Subcutaneous abdominal adipose tissue (tissue), 5 donors: ENCODE measurements around the gene CIDEA.
A peak's percentile ranks its signal among the peaks of the same experiment; 100 is the strongest.

Source experiments
- H3K27ac ChIP-seq: one replicate; pipeline ENCODE4 v1.7.0; 2013; ENCODE audit warnings: low read depth, mild to moderate bottlenecking, inconsistent platforms, low read length, moderate library complexity
- H3K27me3 ChIP-seq, 5 donors: one replicate each; pipeline ENCODE4 v1.7.0; 2013; ENCODE audit warnings: low read length in 5 of 5, inconsistent platforms in 1 of 5; ENCODE audit not compliant: control insufficient read depth in 5 of 5, insufficient read depth in 4 of 5
- H3K36me3 ChIP-seq, 5 donors: one replicate each; pipeline ENCODE4 v1.7.0; 2013; ENCODE audit warnings: low read length in 5 of 5; ENCODE audit not compliant: control insufficient read depth in 5 of 5, insufficient read depth in 5 of 5
- H3K4me1 ChIP-seq, 5 donors: one replicate each; pipeline ENCODE4 v1.7.0; 2013; ENCODE audit warnings: low read length in 5 of 5, mild to moderate bottlenecking in 3 of 5, moderate library complexity in 1 of 5; ENCODE audit not compliant: control insufficient read depth in 5 of 5, insufficient read depth in 5 of 5
- H3K4me3 ChIP-seq, 5 donors: one replicate each; pipeline ENCODE4 v1.7.0; 2013; ENCODE audit warnings: low read length in 5 of 5, low read depth in 1 of 5
- H3K9ac ChIP-seq, 5 donors: one replicate each; pipeline ENCODE4 v1.7.0; 2013; ENCODE audit warnings: low read length in 5 of 5, mild to moderate bottlenecking in 4 of 5, moderate library complexity in 3 of 5
- H3K9me3 ChIP-seq, 5 donors: one replicate each; pipeline ENCODE4 v1.7.0; 2013; ENCODE audit warnings: low read length in 5 of 5; ENCODE audit not compliant: control insufficient read depth in 5 of 5
- donor health status: healthy.
- donor health status: healthy.
- donor health status: healthy.
- donor health status: healthy.
- donor health status: healthy.

CIDEA gene

GRCh38 chr18:12264864-12265263 is 10.7 kb downstream of the CIDEA start:
- no peak overlapping the region for H3K9ac ChIP-seq
- H3K27me3 ChIP-seq: no peaks in the 10 kb centered on the region
- H3K4me1 ChIP-seq: peaks cover 0 to 19% (median 6%) of the 10 kb centered on the region in 5 donors
- no peaks in the 10 kb centered on the region for H3K9me3 ChIP-seq
- H3K36me3 ChIP-seq: peaks cover 0 to 51% (median 28%) of the 10 kb centered on the region in 5 donors
- no peak overlapping the region for H3K27ac ChIP-seq
- H3K4me3 ChIP-seq: no peak overlapping the region

- Histone ChIP-seq H3K9ac (peak overlapping the region in 4 of 5 donors; percentile 40 to 64 (median 64)), H3K4me3 (peak overlapping the region; percentile 35 to 59 (median 57)), H3K27me3 (no peaks in the 10 kb centered on the region), H3K36me3 (peaks cover 0 to 34% (median 22%) of the 10 kb centered on the region in 5 donors), H3K9me3 (no peaks in the 10 kb centered on the region), H3K27ac (peak overlapping the region; percentile 62), H3K4me1 (peaks cover 0 to 8% (median 5%) of the 10 kb centered on the region in 5 donors)
Observed at GRCh38 chr18:12271376-12272235, 17.4 kb downstream of the CIDEA start.

GRCh38 chr18:12274793-12275192 is 20.6 kb downstream of the CIDEA start:
- Histone ChIP-seq H3K36me3 (peaks cover 0 to 19% (median 12%) of the 10 kb centered on the region in 5 donors), H3K27me3 (no peaks in the 10 kb centered on the region), H3K4me3 (no peak overlapping the region), H3K4me1 (peaks cover 5 to 26% (median 23%) of the 10 kb centered on the region in 5 donors), H3K27ac (no peak overlapping the region), H3K9ac (no peak overlapping the region), H3K9me3 (no peaks in the 10 kb centered on the region)

GRCh38 chr18:12276736-12277554 is 22.8 kb downstream of the CIDEA start:
- Histone ChIP-seq H3K27me3 (no peaks in the 10 kb centered on the region), H3K9me3 (no peaks in the 10 kb centered on the region), H3K36me3 (peaks cover 0 to 17% (median 12%) of the 10 kb centered on the region in 5 donors), H3K9ac (no peak overlapping the region), H3K27ac (no peak overlapping the region), H3K4me1 (peaks cover 5 to 21% (median 20%) of the 10 kb centered on the region in 5 donors), H3K4me3 (no peak overlapping the region)

- peak overlapping the region; percentile 30 to 73 (median 54) for H3K4me3 ChIP-seq
- peaks cover 5 to 21% (median 20%) of the 10 kb centered on the region in 5 donors for H3K4me1 ChIP-seq
- no peaks in the 10 kb centered on the region for H3K27me3 ChIP-seq
- no peaks in the 10 kb centered on the region for H3K9me3 ChIP-seq
- H3K36me3 ChIP-seq: peaks cover 0 to 14% (median 8%) of the 10 kb centered on the region in 5 donors
- peak overlapping the region; percentile 65 to 94 (median 70) for H3K9ac ChIP-seq
- H3K27ac ChIP-seq: peak overlapping the region; percentile 97
Observed at GRCh38 chr18:12278215-12278671, 24.1 kb downstream of the CIDEA start.

- Histone ChIP-seq H3K27ac (peak overlapping the region; percentile 97), H3K27me3 (no peaks in the 10 kb centered on the region), H3K36me3 (peaks cover 0 to 6% (median 6%) of the 10 kb centered on the region in 5 donors), H3K9me3 (no peaks in the 10 kb centered on the region), H3K4me1 (peaks cover 5 to 21% (median 20%) of the 10 kb centered on the region in 5 donors), H3K4me3 (peak overlapping the region; percentile 30 to 73 (median 54)), H3K9ac (peak overlapping the region; percentile 65 to 94 (median 70))
Observed at GRCh38 chr18:12278741-12279682, 24.9 kb downstream of the CIDEA start.

GRCh38 chr18:12279781-12280531 is 25.8 kb downstream of the CIDEA start:
- Histone ChIP-seq H3K4me1 (peaks cover 5 to 21% (median 20%) of the 10 kb centered on the region in 5 donors), H3K4me3 (peak overlapping the region in 3 of 5 donors; percentile 22 to 54 (median 46)), H3K27me3 (no peaks in the 10 kb centered on the region), H3K36me3 (peaks cover 0 to 2% (median 0%) of the 10 kb centered on the region in 5 donors), H3K9ac (peak overlapping the region; percentile 60 to 94 (median 66)), H3K9me3 (no peaks in the 10 kb centered on the region), H3K27ac (peak overlapping the region; percentile 97)

- Histone ChIP-seq H3K27ac (no peak overlapping the region), H3K9me3 (no peaks in the 10 kb centered on the region), H3K36me3 (no peaks in the 10 kb centered on the region), H3K9ac (no peak overlapping the region), H3K27me3 (no peaks in the 10 kb centered on the region), H3K4me3 (no peak overlapping the region), H3K4me1 (peaks cover 5 to 21% (median 20%) of the 10 kb centered on the region in 5 donors)
Observed at GRCh38 chr18:12281861-12282260, 27.7 kb downstream of the CIDEA start.
